ENCODE measurements around the gene CHST8. TPM values are rescaled to one million over a fixed set of nuclear protein-coding genes. Genes with fewer than 3 reads are reported as not detected.

CHST8 gene, protein sequence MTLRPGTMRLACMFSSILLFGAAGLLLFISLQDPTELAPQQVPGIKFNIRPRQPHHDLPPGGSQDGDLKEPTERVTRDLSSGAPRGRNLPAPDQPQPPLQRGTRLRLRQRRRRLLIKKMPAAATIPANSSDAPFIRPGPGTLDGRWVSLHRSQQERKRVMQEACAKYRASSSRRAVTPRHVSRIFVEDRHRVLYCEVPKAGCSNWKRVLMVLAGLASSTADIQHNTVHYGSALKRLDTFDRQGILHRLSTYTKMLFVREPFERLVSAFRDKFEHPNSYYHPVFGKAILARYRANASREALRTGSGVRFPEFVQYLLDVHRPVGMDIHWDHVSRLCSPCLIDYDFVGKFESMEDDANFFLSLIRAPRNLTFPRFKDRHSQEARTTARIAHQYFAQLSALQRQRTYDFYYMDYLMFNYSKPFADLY
- not detected in 2 replicates for total RNA-seq

DNA sequence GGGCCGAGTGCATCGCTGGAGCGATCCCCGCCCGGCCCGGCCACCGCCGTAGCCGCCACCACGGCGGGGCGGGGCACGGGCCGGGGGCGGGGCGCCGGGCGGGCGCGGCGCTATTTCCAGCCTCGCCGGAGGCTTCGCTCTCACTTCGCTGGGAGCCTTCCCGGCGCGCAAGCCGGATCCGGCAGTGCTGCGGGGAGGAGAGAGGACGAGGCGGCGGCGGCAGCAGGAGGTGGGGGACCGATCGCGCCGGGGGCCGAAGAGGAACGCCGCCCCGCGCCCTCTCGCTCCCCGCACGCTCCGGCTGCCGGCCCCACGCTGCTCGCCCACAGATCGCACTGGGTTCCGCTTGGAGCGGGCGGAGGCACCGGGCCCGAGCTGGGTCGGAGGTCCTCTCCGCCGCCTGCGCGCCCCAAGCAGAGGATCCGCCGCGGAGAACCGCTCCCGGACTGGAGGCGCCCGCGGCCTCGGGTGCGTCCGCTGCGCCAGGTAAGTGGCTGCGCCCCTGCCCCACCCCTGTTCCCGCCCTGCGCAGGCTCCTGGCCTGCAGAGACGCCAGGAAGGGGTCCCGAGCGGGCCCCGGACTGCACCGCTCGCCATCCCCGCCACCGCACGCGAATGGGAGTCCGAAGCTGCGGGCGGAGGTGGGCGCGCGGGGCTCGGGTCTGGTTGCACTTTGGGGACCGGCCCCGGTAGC, at the start of gene CHST8:
Gene CHST8, plus strand, starts transcription at position 143 of the 694 bp plus-strand sequence. CDS start 67,309 bp downstream, outside the sequence.
- Histone ChIP-seq H3K36me3 (ENCODE audit: control insufficient read depth, insufficient read depth, low read length) (no peaks in the 10 kb centered on the region), H3K4me3 (ENCODE audit: low read depth, low read length) (no peak within 1 kb of the TSS), H3K27me3 (ENCODE audit: control insufficient read depth, insufficient read depth, low read length) (peaks cover 57% of the 10 kb centered on the region)
- TF ChIP-seq, protein P1, sequence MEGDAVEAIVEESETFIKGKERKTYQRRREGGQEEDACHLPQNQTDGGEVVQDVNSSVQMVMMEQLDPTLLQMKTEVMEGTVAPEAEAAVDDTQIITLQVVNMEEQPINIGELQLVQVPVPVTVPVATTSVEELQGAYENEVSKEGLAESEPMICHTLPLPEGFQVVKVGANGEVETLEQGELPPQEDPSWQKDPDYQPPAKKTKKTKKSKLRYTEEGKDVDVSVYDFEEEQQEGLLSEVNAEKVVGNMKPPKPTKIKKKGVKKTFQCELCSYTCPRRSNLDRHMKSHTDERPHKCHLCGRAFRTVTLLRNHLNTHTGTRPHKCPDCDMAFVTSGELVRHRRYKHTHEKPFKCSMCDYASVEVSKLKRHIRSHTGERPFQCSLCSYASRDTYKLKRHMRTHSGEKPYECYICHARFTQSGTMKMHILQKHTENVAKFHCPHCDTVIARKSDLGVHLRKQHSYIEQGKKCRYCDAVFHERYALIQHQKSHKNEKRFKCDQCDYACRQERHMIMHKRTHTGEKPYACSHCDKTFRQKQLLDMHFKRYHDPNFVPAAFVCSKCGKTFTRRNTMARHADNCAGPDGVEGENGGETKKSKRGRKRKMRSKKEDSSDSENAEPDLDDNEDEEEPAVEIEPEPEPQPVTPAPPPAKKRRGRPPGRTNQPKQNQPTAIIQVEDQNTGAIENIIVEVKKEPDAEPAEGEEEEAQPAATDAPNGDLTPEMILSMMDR (IDR thresholded peaks at IDR 0.05; ENCODE audit: insufficient read depth, low read length, poor library complexity, severe bottlenecking): no peak
- DNase-seq (ENCODE audit: low read depth): no peak

DNA sequence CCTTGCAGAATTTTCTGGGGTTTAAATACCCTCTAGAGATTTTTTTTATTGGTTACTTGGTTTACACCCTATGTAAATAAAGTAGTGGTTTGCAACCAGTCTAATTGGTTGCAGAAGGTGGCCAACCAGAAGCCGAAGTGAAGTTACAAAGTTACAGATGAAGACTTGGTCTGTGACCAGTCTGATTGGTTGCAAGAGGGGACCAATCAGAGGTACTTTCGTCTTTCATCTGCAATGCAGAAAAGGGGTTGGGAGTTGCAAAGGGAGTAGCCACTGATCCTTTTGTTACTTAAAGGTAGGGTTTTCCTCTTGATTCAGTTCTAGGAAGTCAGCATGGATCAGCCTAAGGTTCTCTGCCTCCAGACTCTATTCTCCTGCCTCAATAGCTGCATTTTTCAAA, 48.8 kb upstream of the CHST8 start:
- Histone ChIP-seq H3K36me3 (ENCODE audit: control insufficient read depth, insufficient read depth, low read length) (no peaks in the 10 kb centered on the region), H3K27me3 (ENCODE audit: control insufficient read depth, insufficient read depth, low read length) (no peaks in the 10 kb centered on the region), H3K4me3 (ENCODE audit: low read depth, low read length) (no peak overlapping the region)
- TF ChIP-seq, protein P1 (IDR thresholded peaks at IDR 0.05; ENCODE audit: insufficient read depth, low read length, poor library complexity, severe bottlenecking): no peak
- DNase-seq (ENCODE audit: low read depth): no peak

DNA sequence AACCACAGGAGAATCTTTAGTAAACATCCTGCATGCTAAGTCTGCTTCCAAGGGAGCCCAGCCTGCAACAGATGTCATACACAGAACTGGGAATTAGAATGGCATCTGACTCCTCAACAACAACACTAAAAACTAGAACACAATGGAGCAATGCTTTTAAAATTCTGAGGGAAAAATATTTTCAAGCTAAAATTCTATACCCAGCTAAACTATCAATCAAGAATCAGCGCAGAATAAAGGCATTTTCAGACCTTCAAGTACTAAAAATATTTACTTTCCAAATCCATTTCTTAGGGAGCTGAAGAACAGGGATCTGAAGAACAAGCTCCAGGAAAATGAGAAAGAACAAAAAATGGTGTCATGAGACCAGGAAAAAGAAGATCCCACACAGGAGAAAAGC, 46.9 kb upstream of the CHST8 start:
- TF ChIP-seq, protein P1 (IDR thresholded peaks at IDR 0.05; ENCODE audit: insufficient read depth, low read length, poor library complexity, severe bottlenecking): no peak
- DNase-seq (ENCODE audit: low read depth): no peak
- Histone ChIP-seq H3K4me3 (ENCODE audit: low read depth, low read length) (no peak overlapping the region), H3K36me3 (ENCODE audit: control insufficient read depth, insufficient read depth, low read length) (no peaks in the 10 kb centered on the region), H3K27me3 (ENCODE audit: control insufficient read depth, insufficient read depth, low read length) (no peaks in the 10 kb centered on the region)

DNA sequence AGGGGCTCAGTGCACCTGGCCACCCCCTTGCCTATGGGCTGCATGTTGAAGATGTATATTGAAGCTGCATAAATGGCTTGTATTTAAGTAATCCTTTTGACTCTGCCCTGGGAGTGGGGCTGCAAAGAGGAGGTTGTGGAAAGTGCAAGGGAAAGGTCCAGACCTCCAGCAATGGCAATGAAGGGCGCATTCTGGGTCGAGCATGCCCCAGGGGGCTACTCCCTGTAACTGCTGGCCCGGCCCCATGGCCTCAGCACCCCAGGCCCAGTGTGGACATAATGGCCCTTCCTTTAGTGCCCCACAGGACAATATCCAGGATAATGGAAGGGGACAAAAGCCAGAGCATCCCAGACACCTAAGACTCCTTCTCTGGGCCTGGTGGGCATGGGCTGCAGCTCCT, 43.1 kb upstream of the CHST8 start:
- Histone ChIP-seq H3K27me3 (ENCODE audit: control insufficient read depth, insufficient read depth, low read length) (no peaks in the 10 kb centered on the region), H3K4me3 (ENCODE audit: low read depth, low read length) (no peak overlapping the region), H3K36me3 (ENCODE audit: control insufficient read depth, insufficient read depth, low read length) (no peaks in the 10 kb centered on the region)
- DNase-seq (ENCODE audit: low read depth): no peak
- TF ChIP-seq, protein P1 (IDR thresholded peaks at IDR 0.05; ENCODE audit: insufficient read depth, low read length, poor library complexity, severe bottlenecking): no peak

DNA sequence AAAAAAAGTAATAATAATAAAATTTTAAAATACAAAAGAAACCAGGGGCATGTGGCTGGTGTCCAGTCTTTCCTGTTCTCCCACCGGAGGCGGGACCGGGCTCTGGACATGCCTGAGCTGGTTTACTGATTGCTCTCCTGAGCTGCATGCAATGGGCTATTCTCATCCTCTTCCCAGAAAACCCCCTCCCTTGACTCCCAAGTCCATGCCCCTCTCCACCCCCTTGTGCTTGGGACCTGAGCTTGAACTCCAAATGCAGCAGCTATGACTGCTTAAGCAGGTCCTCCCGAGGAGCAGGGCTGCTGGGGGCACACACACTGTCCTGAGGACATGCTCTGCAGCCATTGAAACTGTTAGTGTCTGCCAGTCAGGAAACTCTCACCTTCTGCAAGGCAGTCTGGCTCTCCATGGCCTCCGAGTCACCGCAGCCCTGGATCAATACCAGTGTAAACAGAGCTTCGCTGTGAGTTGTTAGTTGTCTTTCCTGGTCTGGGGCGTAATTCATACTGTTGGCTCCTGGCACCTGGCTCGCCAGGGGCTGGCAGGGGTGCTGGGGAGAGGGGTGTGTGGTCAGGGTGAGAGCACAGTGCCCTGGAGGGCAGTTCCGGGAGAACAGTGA, 41.6 kb upstream of the CHST8 start:
- no peak for DNase-seq (ENCODE audit: low read depth)
- no peak overlapping the region for H3K4me3 ChIP-seq (ENCODE audit: low read depth, low read length)
- H3K27me3 ChIP-seq (ENCODE audit: control insufficient read depth, insufficient read depth, low read length): no peaks in the 10 kb centered on the region
- H3K36me3 ChIP-seq (ENCODE audit: control insufficient read depth, insufficient read depth, low read length): no peaks in the 10 kb centered on the region
- TF ChIP-seq, protein P1 (IDR thresholded peaks at IDR 0.05; ENCODE audit: insufficient read depth, low read length, poor library complexity, severe bottlenecking): no peak

Measured in kidney epithelial cell (primary cell).